Suppressor macrophage treated with lipopolysaccharide for 1 hour (primary cell): ENCODE data around the gene LSM11.
"Not testable (repeated sequence)": the region's sequence is repeated elsewhere in the genome, so short reads cannot be mapped to it uniquely, and the experiment has no call there.

Source experiments
- DNase-seq, 3 donors: peaks; one replicate each; pipeline ENCODE4 v3.0.0-alpha.2; 2020 to 2022

LSM11 gene

DNA sequence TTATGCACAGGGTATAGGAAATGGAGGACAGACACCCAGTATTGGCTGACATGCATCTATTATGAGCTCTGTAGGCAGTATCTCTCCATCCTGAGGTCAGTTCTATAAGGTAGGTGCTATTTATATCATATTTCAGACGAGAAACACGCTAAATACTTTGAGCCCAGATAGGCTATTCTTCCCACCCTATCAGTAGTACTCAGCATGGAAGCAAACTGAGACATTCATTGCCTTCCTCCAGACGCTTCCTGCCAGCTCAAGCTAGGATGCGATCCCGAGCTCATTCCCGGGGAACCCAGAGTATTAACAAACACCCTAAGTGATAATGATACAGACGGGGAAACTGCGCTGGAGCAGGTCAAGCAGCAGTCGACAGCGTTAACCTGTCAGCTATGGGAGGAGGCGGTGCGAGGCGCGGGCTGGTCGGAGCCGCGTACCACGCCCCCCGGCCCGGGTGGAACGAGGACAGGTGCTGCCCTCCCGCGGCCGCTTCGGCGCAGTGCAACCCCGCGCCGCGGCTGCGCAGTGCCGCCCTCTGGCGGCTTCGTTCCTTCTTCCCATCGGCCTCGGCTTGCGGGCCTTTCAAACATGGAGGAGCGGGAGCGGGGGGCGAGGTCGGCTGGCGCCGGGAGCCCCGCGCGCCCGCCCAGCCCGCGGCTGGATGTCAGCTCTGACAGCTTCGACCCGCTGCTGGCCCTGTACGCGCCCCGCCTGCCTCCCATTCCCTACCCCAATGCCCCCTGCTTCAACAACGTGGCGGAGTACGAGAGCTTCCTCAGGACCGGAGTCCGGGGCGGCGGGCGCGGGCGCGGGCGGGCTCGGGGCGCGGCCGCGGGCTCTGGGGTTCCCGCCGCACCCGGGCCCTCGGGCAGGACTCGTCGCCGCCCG lies at the start of gene LSM11:
TSS of gene LSM11 (plus strand) at position 550 of the 888 bp plus-strand sequence. CDS start at position 589, 39 bp downstream.
- peak; percentile 86 to 95 (median 94) for DNase-seq

- not testable (repeated sequence) for DNase-seq
These were observed 49.7 kb upstream of the LSM11 start for GRCh38 chr5:157693816-157694215.

- DNase-seq, result not testable (repeated sequence)
These were observed 47.4 kb upstream of the LSM11 start for GRCh38 chr5:157696154-157696553.

DNA sequence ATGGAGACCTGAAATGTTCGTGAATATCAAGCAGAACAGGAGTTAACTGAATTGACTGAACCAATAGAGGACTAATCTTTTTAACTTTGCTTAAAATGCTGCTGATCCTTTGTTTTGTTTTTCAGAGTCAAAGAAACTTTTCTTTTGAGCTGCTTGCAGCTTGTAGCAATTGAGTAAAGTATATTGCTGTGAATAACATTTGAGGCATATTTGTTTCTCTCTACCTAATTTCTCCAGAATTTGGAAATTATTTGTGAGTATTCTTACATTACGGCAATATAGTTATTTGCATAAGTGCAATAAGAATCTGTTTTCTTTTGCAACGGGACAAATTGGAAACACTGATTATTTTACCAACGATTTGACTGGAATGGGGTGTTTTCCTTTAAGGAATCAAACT lies 44.8 kb upstream of the LSM11 start:
- DNase-seq, result not testable (repeated sequence)

DNA sequence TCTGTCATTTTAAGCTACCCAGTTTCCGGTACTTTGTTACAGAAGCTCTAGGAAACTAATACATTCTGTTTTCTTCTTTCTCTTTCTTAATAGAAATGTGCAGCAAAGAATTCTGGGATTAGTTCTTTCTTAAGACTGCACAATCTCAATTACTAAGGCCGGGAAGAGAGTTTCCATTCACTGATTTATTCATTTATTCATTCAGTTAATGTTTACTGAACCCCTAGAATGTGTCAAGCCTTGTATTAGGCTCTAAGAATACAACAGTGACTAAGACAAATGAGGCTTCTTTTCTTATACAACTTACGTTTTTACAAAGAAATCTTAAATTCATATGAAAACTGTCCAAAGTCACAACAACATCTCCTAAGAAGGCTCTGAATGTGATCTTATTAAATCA lies 39.8 kb upstream of the LSM11 start:
- DNase-seq, result no peak

DNA sequence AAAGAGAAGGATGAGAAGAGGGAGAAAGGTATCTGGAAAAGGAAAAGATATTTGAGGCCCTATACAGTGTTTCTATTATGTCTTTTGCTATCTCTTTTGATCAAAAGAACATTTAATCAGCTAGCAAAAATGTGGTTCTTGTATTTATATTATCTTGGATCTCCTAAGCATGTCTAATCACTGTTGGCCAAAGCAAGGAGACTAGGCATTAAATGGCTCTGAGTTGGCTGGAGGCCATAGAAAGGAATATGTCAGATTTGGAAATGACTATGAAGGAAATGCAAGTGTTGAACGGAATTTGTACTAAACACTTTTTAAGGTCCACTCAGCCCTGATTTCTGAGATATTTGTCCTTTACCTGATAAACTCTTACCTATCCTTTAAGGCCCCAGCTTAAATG lies 34.6 kb upstream of the LSM11 start:
- DNase-seq, result no peak

DNA sequence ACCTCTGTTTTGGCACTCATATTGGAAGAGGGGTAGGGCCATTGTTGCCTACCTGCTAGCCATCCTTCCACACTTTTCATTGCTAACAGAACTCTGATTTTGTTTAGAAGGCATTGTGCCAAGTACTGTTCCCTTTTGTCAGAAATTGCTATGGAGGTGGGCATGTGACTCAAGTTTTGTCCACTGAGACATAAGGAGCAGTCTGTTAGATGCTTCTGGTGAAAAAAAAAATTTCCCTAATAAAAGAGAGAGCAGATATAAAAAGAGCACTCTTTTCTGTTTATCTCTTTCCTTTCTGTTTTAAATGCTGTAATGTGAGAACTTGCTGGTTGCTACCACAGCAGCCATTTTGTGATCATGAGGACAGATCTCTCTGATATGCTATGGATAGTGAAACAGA lies 34.2 kb upstream of the LSM11 start:
- DNase-seq, result no peak

DNA sequence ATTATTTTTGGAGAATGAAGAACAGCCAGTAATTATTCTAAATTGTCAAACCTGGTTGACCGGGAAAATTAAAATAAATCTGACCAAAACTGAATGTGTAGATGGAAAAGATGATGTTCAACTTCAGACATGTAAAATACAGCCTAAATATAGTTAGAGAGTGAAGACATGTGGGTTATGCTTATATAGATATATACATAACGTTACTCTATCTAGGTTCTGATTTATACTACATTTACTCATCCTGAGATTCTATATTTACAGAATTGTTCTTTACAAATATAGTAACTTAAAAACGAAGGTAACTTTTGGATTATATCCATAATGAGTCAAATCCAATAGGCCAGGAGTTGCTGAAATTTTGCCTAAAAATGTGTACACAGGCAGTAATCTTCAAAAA lies 33.1 kb upstream of the LSM11 start:
- no peak for DNase-seq

- DNase-seq, result peak; percentile 40 to 88 (median 88)
These were observed 32.6 kb upstream of the LSM11 start for GRCh38 chr5:157710882-157711281.

- peak in 2 of 3 donors; percentile 5 to 9 for DNase-seq
These were observed 29.5 kb upstream of the LSM11 start for GRCh38 chr5:157713830-157714595.

DNA sequence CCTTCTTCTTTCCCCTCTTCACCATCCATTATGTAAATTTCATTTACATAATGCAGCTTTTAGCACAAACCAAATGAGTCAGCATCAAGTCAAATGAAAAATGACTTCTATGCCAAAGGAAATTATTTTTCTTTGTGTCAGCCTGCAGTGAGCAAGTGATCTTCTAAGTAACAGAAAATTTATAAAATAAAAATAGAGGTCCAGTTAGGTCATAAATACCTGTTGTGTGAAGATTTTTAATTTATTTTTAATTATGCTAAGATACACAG lies 29.0 kb upstream of the LSM11 start:
- DNase-seq, result no peak

DNA sequence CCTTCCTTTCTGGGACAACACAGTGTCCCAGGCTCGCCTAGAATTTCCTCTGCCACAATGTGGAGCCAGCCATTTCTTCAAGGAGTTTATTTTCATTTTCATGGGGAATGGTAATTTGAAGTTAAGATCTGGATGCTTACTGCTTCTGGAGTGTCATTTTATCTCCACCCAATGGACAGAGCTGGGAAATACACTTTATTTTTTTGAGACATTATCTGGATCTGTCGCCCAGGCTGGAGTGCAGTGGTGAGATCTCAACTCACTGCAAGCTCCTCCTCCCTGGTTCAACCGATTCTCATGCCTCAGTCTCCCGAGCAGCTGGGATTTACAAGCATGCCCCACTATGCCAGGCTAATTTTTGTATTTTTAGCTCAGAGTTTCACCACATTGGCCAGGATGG lies 25.0 kb upstream of the LSM11 start:
- peak; percentile 57 to 72 (median 71) for DNase-seq

DNA sequence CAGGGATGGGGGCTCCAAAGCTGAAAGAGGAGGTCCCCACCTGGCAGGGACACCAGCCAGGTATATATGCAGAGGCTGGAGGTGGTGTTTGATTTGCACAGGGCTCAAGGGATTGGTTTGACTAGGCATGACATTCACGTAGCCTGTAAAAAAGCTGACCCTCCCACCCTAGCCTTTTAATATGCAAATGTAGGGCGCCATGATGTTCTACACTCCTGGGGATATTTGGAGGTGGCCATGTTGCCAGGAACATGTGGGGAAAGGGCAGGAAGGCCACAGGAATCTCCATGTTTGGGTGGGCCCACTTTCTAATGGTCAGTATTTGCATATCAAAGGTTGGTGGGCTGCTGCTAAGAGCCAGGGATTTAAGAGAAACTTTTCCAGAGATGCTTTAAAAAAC lies 24.3 kb upstream of the LSM11 start:
- no peak for DNase-seq

DNA sequence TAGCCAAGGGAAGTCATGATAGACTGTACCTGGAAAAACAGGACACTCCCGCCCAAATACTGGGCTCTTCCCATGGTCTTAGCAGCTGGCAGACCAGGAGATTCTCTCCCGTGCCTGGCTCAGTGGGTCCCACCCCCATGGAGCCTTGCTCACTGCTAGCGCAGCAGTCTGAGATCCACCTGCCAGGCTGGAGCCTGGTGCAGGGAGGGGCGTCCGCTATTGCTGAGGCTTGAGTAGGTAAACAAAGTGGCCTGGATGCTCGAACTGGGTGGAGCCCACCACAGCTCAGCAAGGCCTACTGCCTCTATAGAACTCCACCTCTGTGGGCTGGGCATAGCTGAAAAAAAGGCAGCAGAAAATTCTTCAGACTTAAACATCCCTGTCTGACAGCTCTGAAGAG lies 22.4 kb upstream of the LSM11 start:
- no peak for DNase-seq

DNA sequence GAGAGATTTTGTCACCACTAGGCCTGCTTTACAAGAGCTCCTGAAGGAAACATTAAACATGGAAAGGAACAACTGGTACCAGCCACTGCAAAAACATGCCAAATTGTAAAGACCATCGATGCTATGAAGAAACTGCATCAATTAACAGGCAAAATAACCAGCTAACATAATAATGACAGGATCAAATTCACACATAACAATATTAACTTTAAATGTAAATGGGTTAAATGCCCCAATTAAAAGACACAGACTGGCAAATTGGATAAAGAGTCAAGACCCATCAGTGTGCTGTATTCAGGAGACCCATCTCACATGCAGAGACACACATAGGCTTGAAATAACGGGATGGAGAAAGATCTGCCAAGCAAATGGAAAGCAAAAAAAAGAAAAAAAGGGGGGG lies 20.6 kb upstream of the LSM11 start:
- not testable (repeated sequence) for DNase-seq

DNA sequence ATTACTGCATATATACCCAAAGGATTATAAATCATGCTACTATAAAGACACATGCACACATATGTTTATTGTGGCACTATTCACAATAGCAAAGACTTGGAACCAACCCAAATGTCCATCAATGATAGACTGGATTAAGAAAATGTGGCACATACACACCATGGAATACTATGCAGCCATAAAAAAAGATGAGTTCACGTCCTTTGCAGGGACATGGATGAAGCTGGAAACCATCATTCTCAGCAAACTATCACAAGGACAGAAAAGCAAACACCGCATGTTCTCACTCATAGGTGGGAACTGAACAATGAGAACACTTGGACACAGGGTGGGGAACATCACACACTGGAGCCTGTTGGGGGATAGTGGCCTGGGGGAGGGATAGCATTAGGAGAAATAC lies 16.9 kb upstream of the LSM11 start:
- DNase-seq, result not testable (repeated sequence)

- peak in 1 of 3 donors; percentile 16 for DNase-seq
These were observed 15.7 kb upstream of the LSM11 start for GRCh38 chr5:157727858-157728257.

GRCh38 chr5:157729858-157730257 lies 13.7 kb upstream of the LSM11 start:
- DNase-seq, result peak in 1 of 3 donors; percentile 17

GRCh38 chr5:157730900-157731271 lies 12.6 kb upstream of the LSM11 start:
- DNase-seq, result no peak

GRCh38 chr5:157731272-157732129 lies 12.0 kb upstream of the LSM11 start, which contains the start of gene THG1L:
THG1L (plus strand) TSS chr5:157731420; CDS start chr5:157731441, 21 bp downstream.
- DNase-seq, result peak; percentile 98 to 99 (median 99)

DNA sequence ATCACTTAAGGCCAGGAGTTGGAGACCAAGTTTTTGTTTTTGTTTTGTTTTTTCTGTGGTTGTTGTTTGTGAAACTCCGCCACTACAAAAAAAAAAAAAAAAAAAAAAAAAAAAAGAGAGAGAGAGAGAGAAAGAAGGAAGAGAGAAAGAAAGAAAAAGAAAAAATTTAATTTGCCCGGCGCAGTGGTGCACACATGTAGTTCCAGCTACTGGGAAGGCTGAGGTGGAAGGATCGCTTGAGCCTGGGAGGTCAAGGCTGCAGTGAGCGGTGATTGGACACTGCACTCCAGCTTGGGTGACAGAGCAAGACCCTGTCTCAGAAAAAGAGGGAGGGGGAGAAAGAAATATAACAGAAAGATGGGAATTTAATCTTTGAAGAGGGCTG lies 11.4 kb upstream of the LSM11 start:
- DNase-seq, result no peak

- DNase-seq, result peak in 1 of 3 donors; percentile 7
These were observed 10.8 kb upstream of the LSM11 start for GRCh38 chr5:157732596-157733262.

DNA sequence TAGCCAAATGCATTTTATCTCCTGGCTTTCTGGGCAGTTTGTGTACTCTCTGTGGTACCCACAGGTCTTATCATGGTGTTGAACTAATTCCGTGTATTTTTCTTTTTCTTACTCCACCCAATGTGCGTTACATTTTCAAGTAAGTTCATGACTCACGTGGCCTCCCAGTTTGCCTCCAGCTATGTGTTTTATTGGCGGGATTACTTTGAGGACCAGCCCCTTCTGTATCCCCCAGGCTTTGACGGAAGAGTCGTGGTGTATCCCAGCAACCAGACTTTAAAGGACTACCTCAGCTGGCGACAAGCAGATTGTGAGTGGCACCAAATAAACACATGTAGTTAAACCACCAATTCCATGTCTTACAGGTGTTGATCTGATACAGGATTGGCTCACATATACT lies 9.1 kb upstream of the LSM11 start:
- no peak for DNase-seq
